Kidney (tissue), 14 donors: ENCODE measurements around the gene GCNT2. TPM values are rescaled to one million over a fixed set of nuclear protein-coding genes. Genes with fewer than 3 reads are reported as not detected.
"Not testable (repeated sequence)": the region's sequence is repeated elsewhere in the genome, so short reads cannot be mapped to it uniquely, and the experiment has no call there.

Experiments used
- DNase-seq, 5 donors: peaks; one replicate each; pipeline ENCODE4 v3.0.0-alpha.2; 2013 to 2020
- FAIRE-seq: peaks from 2 replicates; lab custom pipeline; 2012; peaks lifted over from hg19 to GRCh38; lab: Jason Lieb, UNC
- H3K27ac ChIP-seq, 2 donors: one replicate each; pipeline ENCODE4 v1.7.0; 2013; ENCODE audit warnings: low read depth in 2 of 2, low read length in 2 of 2, inconsistent platforms in 1 of 2
- H3K27me3 ChIP-seq: one replicate; pipeline ENCODE4 v1.7.1; 2013; ENCODE audit warnings: low read length, inconsistent platforms; ENCODE audit not compliant: control insufficient read depth, insufficient read depth
- H3K36me3 ChIP-seq, 3 donors: one replicate each; pipeline versions ENCODE4 v1.7.0 to v1.7.1; 2013; ENCODE audit warnings: low read length in 3 of 3, control low read depth in 1 of 3, inconsistent platforms in 1 of 3; ENCODE audit not compliant: insufficient read depth in 3 of 3, control insufficient read depth in 2 of 3
- H3K4me1 ChIP-seq, 3 donors: one replicate each; pipeline versions ENCODE4 v1.7.0 to v1.7.1; 2013; ENCODE audit warnings: low read length in 3 of 3, inconsistent platforms in 1 of 3, low read depth in 1 of 3; ENCODE audit not compliant: control insufficient read depth in 2 of 3, insufficient read depth in 2 of 3
- H3K4me3 ChIP-seq, 3 donors: one replicate each; pipeline versions ENCODE4 v1.7.0 to v1.8.1; 2013; ENCODE audit warnings: low read length in 3 of 3, control low read depth in 1 of 3, inconsistent platforms in 1 of 3
- H3K9ac ChIP-seq, 3 donors: one replicate each; pipeline versions ENCODE4 v1.7.0 to v1.7.1; 2013; ENCODE audit warnings: low read length in 3 of 3, control low read depth in 1 of 3, inconsistent platforms in 1 of 3
- H3K9me3 ChIP-seq, 3 donors: one replicate each; pipeline versions ENCODE4 v1.7.0 to v1.7.1; 2013; ENCODE audit warnings: low read length in 3 of 3, control low read depth in 1 of 3, inconsistent platforms in 1 of 3; ENCODE audit not compliant: control insufficient read depth in 2 of 3, insufficient read depth in 1 of 3
- intact Hi-C: fragments of 100-400 bp; cut with DNase I; formaldehyde crosslinking; loops from one replicate; pipeline ENCODE4 v1.11.1; 2022
- polyA plus RNA-seq: library from polyadenylated mRNA; stranded (reverse); fragments of 350-450 nt; fragmentation: Illumina TruSeq; extraction: RNeasy Lipid Tissue Mini Kit (QIAGEN cat#74804); gene quantifications from one replicate; pipeline ENCODE4 v1.2.3, GENCODE V29; 2014; ENCODE audit warnings: low read depth, low replicate concordance; ENCODE audit not compliant: insufficient read depth
- total RNA-seq: library from RNA; stranded (reverse); fragmentation: NEBNext Ultra II Directional; extraction: Animal tissue kit (Norgen Biotek cat#: 25700); gene quantifications from one replicate; pipeline ENCODE4 v1.2.1, GENCODE V29; 2021
- TF ChIP-seq, protein P1 (sequence below): IDR thresholded peaks from 3 replicates; pipeline ENCODE4 v1.5.1; 2012; ENCODE audit warnings: mild to moderate bottlenecking, moderate library complexity, borderline replicate concordance; ENCODE audit not compliant: insufficient read depth; ENCODE audit errors: extremely low read depth
- donor health status: control.
- donor health status: control.
- donor health status: control.
- donor health status: control.
- donor health status: control.
- donor health status: DM: yes; HTN: yes; CAD: no.
- donor health status: Normal renal cell carcinoma (clear cell type).

Gene GCNT2
- total and polyA plus RNA-seq, 2 donors from 2014 or later, result 10.5 to 12.5 TPM

DNA sequence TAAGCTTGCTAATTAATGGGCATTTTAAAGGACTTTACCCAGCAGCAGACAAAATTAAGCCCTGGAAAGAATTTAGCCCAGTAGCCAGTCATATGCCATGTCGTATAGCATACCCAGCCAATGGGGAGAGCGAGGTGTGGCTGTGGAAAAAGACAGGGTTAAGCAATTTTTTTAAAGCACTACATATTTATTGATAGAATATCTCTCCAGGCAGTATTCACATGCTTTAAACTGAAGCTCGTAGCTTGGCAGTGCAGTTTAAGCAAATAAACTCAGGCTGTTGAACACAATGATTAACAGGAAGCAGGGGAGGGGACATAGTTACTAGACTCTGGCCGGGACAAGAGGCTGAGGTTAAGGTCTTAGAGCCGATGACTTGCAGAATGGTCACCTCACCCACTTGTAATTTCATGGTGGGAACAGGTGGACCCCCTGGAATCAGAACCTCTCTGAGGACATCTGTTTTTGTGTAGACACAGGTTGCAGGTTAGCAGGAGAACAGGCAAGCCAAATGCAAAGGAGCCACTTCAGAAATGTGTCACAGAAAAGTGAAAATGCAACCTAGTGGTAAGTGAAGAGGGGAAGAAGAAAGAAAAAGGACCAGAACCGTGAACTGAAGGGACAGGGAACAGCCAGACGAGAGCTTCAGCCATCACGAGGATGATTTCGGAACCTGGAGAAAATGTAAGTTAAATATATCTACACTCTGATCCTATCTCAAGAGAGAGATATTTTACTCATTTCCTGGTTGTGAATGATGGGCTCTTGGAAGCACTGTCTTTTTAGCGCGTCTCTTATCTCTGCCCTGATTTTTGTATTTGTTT lies 7.2 kb downstream of the GCNT2 start:
- peak overlapping the region; percentile 56 to 91 (median 90) for H3K4me3 ChIP-seq
- peak overlapping the region; percentile 60 to 93 (median 80) for H3K9ac ChIP-seq
- FAIRE-seq, result no peak
- peak in 3 of 5 donors; percentile 48 to 80 (median 67) for DNase-seq
- peaks cover 8 to 12% (median 10%) of the 10 kb centered on the region in 3 donors for H3K4me1 ChIP-seq
- H3K36me3 ChIP-seq, result no peaks in the 10 kb centered on the region
- H3K27me3 ChIP-seq, result no peaks in the 10 kb centered on the region
- H3K9me3 ChIP-seq, result no peaks in the 10 kb centered on the region
- peak overlapping the region; percentile 94 to 96 for H3K27ac ChIP-seq
- intact Hi-C loops, result no loop called here
- TF ChIP-seq, protein P1, sequence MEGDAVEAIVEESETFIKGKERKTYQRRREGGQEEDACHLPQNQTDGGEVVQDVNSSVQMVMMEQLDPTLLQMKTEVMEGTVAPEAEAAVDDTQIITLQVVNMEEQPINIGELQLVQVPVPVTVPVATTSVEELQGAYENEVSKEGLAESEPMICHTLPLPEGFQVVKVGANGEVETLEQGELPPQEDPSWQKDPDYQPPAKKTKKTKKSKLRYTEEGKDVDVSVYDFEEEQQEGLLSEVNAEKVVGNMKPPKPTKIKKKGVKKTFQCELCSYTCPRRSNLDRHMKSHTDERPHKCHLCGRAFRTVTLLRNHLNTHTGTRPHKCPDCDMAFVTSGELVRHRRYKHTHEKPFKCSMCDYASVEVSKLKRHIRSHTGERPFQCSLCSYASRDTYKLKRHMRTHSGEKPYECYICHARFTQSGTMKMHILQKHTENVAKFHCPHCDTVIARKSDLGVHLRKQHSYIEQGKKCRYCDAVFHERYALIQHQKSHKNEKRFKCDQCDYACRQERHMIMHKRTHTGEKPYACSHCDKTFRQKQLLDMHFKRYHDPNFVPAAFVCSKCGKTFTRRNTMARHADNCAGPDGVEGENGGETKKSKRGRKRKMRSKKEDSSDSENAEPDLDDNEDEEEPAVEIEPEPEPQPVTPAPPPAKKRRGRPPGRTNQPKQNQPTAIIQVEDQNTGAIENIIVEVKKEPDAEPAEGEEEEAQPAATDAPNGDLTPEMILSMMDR, result no peak

GRCh38 chr6:10529231-10529801 lies 8.2 kb downstream of the GCNT2 start:
- peak overlapping the region in 2 of 3 donors; percentile 80 to 93 for H3K9ac ChIP-seq
- H3K36me3 ChIP-seq, result no peaks in the 10 kb centered on the region
- peaks cover 8 to 13% (median 12%) of the 10 kb centered on the region in 3 donors for H3K4me1 ChIP-seq
- no peak for DNase-seq
- no peak for FAIRE-seq
- no peaks in the 10 kb centered on the region for H3K27me3 ChIP-seq
- H3K9me3 ChIP-seq, result no peaks in the 10 kb centered on the region
- peak overlapping the region; percentile 94 to 96 for H3K27ac ChIP-seq
- peak overlapping the region in 2 of 3 donors; percentile 90 to 91 for H3K4me3 ChIP-seq
- intact Hi-C loops, result no loop called here
- TF ChIP-seq, protein P1, result no peak

GRCh38 chr6:10529828-10530374 lies 8.8 kb downstream of the GCNT2 start:
- FAIRE-seq, H3K27me3 ChIP-seq, intact Hi-C loops, H3K9me3 ChIP-seq, DNase-seq, H3K36me3 ChIP-seq: not testable (repeated sequence)
- Histone ChIP-seq H3K4me3 (peak overlapping the region in 2 of 3 donors; percentile 90 to 91), H3K4me1 (peaks cover 8 to 13% (median 10%) of the 10 kb centered on the region in 3 donors), H3K9ac (peak overlapping the region in 1 of 3 donors; percentile 80), H3K27ac (peak overlapping the region; percentile 94 to 96)

- H3K27ac ChIP-seq, result peak overlapping the region; percentile 32 to 63
- peaks cover 8 to 13% (median 10%) of the 10 kb centered on the region in 3 donors for H3K4me1 ChIP-seq
- intact Hi-C loops, result no loop called here
Observed at GRCh38 chr6:10531503-10531902, 10.4 kb downstream of the GCNT2 start.

More at GRCh38 chr6:10531503-10531902, 10.4 kb downstream of the GCNT2 start:
- Histone ChIP-seq H3K27me3 (no peaks in the 10 kb centered on the region), H3K9me3 (no peaks in the 10 kb centered on the region), H3K4me3 (peak overlapping the region in 2 of 3 donors; percentile 74 to 91), H3K36me3 (no peaks in the 10 kb centered on the region), H3K9ac (peak overlapping the region in 2 of 3 donors; percentile 29 to 57)
- DNase-seq (no peak), FAIRE-seq (no peak)
- TF ChIP-seq, protein P1, result no peak
